Astrocyte (in vitro differentiated cells and primary cell): ENCODE measurements around the gene DYNC1I1. TPM values are rescaled to one million over a fixed set of nuclear protein-coding genes. Genes with fewer than 3 reads are reported as not detected.

Experiments
- DNase-seq: peaks from one replicate; pipeline ENCODE4 v3.0.0-alpha.2; 2010; ENCODE audit warnings: low read depth
- FAIRE-seq: peaks from 2 replicates; lab custom pipeline; 2011; peaks lifted over from hg19 to GRCh38; lab: Jason Lieb, UNC
- H2AFZ ChIP-seq: 2 replicates; pipeline ENCODE4 v1.6.0; 2012; ENCODE audit warnings: low read depth, low read length, inconsistent platforms
- H3K27ac ChIP-seq: 2 replicates; pipeline ENCODE4 v1.5.1; 2011; ENCODE audit warnings: low read depth, low read length, inconsistent platforms
- H3K27me3 ChIP-seq: 2 replicates; pipeline ENCODE4 v1.6.0; 2011; ENCODE audit warnings: low read length, inconsistent platforms; ENCODE audit not compliant: insufficient read depth
- H3K36me3 ChIP-seq: 2 replicates; pipeline ENCODE4 v1.5.1; 2011; ENCODE audit warnings: low read length, inconsistent platforms; ENCODE audit not compliant: insufficient read depth
- H3K4me1 ChIP-seq: 2 replicates; pipeline ENCODE4 v1.5.1; 2011; ENCODE audit warnings: low read length, inconsistent platforms; ENCODE audit not compliant: insufficient read depth
- H3K4me2 ChIP-seq: 2 replicates; pipeline ENCODE4 v1.6.0; 2012; ENCODE audit warnings: low read length, inconsistent platforms
- H3K4me3 ChIP-seq: 2 replicates; pipeline ENCODE4 v1.5.1; 2011; ENCODE audit warnings: low read depth, mild to moderate bottlenecking, low read length, inconsistent platforms; ENCODE audit not compliant: insufficient read depth
- H3K79me2 ChIP-seq: 2 replicates; pipeline ENCODE4 v1.6.0; 2012; ENCODE audit warnings: mild to moderate bottlenecking, low read length, inconsistent platforms; ENCODE audit not compliant: insufficient read depth
- H3K9ac ChIP-seq: 2 replicates; pipeline ENCODE4 v1.6.0; 2012; ENCODE audit warnings: mild to moderate bottlenecking, low read length, inconsistent platforms
- H3K9me3 ChIP-seq: 2 replicates; pipeline ENCODE4 v1.5.1; 2012; ENCODE audit warnings: low read depth, mild to moderate bottlenecking, low read length, inconsistent platforms; ENCODE audit not compliant: insufficient read depth
- H4K20me1 ChIP-seq: 2 replicates; pipeline ENCODE4 v1.6.0; 2012; ENCODE audit warnings: low read length, inconsistent platforms; ENCODE audit not compliant: insufficient read depth
- H3K27ac Mint-ChIP-seq: one replicate; pipeline ENCODE4 v1.8.0; 2021; ENCODE audit warnings: mild to moderate bottlenecking, mixed read lengths; ENCODE audit not compliant: unreplicated experiment
- H3K27me3 Mint-ChIP-seq: one replicate; pipeline ENCODE4 v1.8.0; 2021; ENCODE audit warnings: low read depth, mixed read lengths; ENCODE audit not compliant: unreplicated experiment
- H3K36me3 Mint-ChIP-seq: one replicate; pipeline ENCODE4 v1.8.0; 2021; ENCODE audit warnings: low read depth, mixed read lengths; ENCODE audit not compliant: unreplicated experiment
- H3K4me1 Mint-ChIP-seq: one replicate; pipeline ENCODE4 v1.8.0; 2021; ENCODE audit warnings: low read depth, mixed read lengths; ENCODE audit not compliant: unreplicated experiment
- H3K4me3 Mint-ChIP-seq: one replicate; pipeline ENCODE4 v1.8.0; 2021; ENCODE audit warnings: mild to moderate bottlenecking, moderate library complexity, mixed read lengths; ENCODE audit not compliant: unreplicated experiment
- H3K9me3 Mint-ChIP-seq: one replicate; pipeline ENCODE4 v1.8.0; 2021; ENCODE audit warnings: mild to moderate bottlenecking, mixed read lengths; ENCODE audit not compliant: unreplicated experiment
- CTCF ChIP-seq: IDR thresholded peaks from 2 replicates; pipeline ENCODE4 v1.5.1; 2011; ENCODE audit warnings: low read depth, mild to moderate bottlenecking, inconsistent platforms, low read length, moderate library complexity; ENCODE audit not compliant: insufficient read depth
- EZH2 ChIP-seq: IDR thresholded peaks from 2 replicates; pipeline ENCODE4 v1.6.1; 2012; ENCODE audit warnings: mild to moderate bottlenecking, low read length, inconsistent platforms; ENCODE audit not compliant: insufficient read depth
- total RNA-seq: library from RNA; stranded (reverse); gene quantifications from 2 replicates; pipeline ENCODE4 v1.2.1, GENCODE V29; 2021

Gene DYNC1I1
- total RNA-seq, 1 donor from 2014 or later: 3.2 TPM

DNA sequence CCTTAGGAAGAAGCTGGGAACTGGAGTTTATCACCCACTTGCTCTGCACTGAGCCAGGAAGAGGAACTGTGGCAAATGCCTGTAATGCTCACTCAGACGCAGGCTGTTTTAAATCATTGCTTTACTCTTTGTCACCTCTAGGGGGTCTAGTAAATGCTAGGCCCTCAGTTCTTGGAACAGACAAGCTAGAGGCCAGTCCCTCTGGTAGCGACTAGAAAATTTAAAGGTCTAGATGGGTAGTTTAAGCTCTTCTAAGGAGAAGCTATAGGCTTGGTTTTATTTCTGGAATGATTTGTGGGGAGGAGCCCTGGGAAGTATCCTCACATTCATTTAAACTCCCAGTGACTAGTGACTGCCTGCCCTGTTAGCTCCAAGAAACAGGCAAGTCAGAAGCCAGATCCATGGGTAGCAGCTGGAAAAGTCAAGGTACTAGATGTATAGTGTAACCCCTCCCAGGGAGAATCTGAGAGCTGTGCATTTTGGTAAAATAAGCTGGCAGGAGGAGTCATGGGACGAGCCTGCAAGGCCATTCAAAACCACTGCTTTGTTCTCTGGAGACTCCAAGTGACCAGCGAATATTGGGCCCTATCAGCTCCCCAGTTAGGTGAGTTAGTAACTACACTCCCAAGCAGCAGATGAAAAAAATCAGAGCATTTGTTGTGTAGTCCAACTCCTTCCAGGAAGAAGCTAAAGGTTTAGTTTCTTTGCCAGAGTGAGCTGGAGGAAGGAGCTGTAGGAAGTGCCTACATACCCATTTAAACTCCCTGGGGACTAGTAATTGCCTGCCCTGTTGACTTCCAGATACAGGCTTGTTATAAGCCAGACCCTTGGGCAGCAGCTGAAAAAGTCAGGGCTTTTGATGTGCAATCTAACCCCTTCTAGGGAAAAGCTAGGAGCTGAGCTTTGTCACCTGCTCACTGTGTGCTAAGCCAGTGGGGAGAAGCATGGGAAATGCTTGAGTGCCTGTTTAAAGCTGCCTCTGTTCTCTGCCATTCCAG, 68.9 kb downstream of the DYNC1I1 start:
- no peak overlapping the region for H3K4me3 Mint-ChIP-seq
- no peaks in the 10 kb centered on the region for H3K79me2 ChIP-seq
- H3K27ac ChIP-seq: no peak overlapping the region
- no peak overlapping the region for H3K4me3 ChIP-seq
- H3K27me3 Mint-ChIP-seq: no peaks in the 10 kb centered on the region
- no peak for DNase-seq
- no peaks in the 10 kb centered on the region for H3K9me3 ChIP-seq
- no peaks in the 10 kb centered on the region for H3K36me3 Mint-ChIP-seq
- H3K4me1 Mint-ChIP-seq: no peaks in the 10 kb centered on the region
- H3K36me3 ChIP-seq: no peaks in the 10 kb centered on the region
- no peak overlapping the region for H3K4me2 ChIP-seq
- H4K20me1 ChIP-seq: no peaks in the 10 kb centered on the region
- H3K4me1 ChIP-seq: no peaks in the 10 kb centered on the region
- no peaks in the 10 kb centered on the region for H3K27me3 ChIP-seq
- H2AFZ ChIP-seq: no peak overlapping the region
- H3K27ac Mint-ChIP-seq: no peak overlapping the region
- FAIRE-seq: no peak
- peaks cover 5% of the 10 kb centered on the region for H3K9me3 Mint-ChIP-seq
- no peak overlapping the region for H3K9ac ChIP-seq
- no peak for TF ChIP-seq EZH2
- TF ChIP-seq CTCF: no peak

DNA sequence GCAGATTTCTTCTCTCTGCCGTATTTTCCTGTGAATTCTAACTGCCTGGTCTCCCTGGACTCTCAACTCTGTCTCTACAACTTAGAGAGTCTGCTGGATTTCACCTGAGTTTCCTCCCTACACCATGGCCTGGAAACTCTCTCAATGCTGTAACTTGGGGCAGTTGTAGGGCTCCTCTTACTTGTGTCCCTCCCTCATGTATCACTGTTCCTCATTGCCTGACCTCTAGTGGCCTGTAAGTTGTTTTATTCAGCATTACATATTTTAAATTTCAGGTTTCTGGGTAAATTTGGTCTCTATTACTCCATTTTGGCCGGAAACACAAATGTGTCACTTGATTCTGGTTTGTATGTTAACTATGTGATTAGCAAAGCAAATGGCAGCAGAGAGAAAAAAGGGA, 70.9 kb downstream of the DYNC1I1 start:
- Histone ChIP-seq H3K27ac (no peak overlapping the region), H3K36me3 (no peaks in the 10 kb centered on the region), H3K79me2 (no peaks in the 10 kb centered on the region), H3K27me3 (no peaks in the 10 kb centered on the region), H3K4me3 (no peak overlapping the region), H3K9ac (no peak overlapping the region), H4K20me1 (no peaks in the 10 kb centered on the region), H3K9me3 (no peaks in the 10 kb centered on the region), H3K4me2 (no peak overlapping the region), H3K4me1 (no peaks in the 10 kb centered on the region), H2AFZ (no peak overlapping the region)
- FAIRE-seq: no peak
- Mint-ChIP-seq H3K4me1 (peaks cover 8% of the 10 kb centered on the region), H3K36me3 (no peaks in the 10 kb centered on the region), H3K27me3 (no peaks in the 10 kb centered on the region), H3K4me3 (no peak overlapping the region), H3K9me3 (peaks cover 2% of the 10 kb centered on the region), H3K27ac (no peak overlapping the region)
- TF ChIP-seq EZH2: no peak
- no peak for TF ChIP-seq CTCF
- DNase-seq: no peak

DNA sequence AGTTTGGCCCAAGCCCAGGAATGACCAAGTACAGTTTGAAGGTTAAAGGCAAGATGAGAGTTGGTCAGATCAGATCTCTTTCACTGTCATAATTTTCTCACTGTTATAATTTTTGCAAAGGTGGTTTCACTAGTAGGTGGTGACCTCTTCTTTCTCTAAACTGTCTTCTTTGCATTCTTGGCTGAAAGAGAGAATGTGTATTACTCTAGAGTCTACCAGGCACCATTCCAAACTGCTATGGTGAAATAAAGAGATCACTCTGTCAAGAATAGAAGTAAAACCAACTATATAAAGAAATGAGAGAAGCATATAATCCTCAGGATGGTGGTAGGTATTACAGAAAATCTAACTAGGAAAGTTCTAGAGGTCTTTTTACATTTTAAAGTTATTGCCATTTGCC, 72.7 kb downstream of the DYNC1I1 start:
- Histone ChIP-seq H3K4me1 (no peaks in the 10 kb centered on the region), H3K79me2 (no peaks in the 10 kb centered on the region), H3K36me3 (no peaks in the 10 kb centered on the region), H3K27me3 (no peaks in the 10 kb centered on the region), H4K20me1 (no peaks in the 10 kb centered on the region), H3K4me2 (no peak overlapping the region), H2AFZ (no peak overlapping the region), H3K9me3 (no peaks in the 10 kb centered on the region), H3K9ac (no peak overlapping the region), H3K4me3 (no peak overlapping the region), H3K27ac (no peak overlapping the region)
- DNase-seq (no peak), FAIRE-seq (no peak)
- H3K27me3 Mint-ChIP-seq: no peaks in the 10 kb centered on the region
- TF ChIP-seq EZH2 (no peak), CTCF (no peak)
- H3K4me3 Mint-ChIP-seq: no peak overlapping the region
- H3K27ac Mint-ChIP-seq: no peak overlapping the region
- no peaks in the 10 kb centered on the region for H3K9me3 Mint-ChIP-seq
- peaks cover 8% of the 10 kb centered on the region for H3K4me1 Mint-ChIP-seq
- H3K36me3 Mint-ChIP-seq: no peaks in the 10 kb centered on the region
